Trophoblast cell (in vitro differentiated cells and primary cell): ENCODE data around the gene DYNC1H1.

Experiments used
- DNase-seq, 2 donors: peaks; one replicate each; pipeline ENCODE4 v3.0.0-alpha.2; 2016
- H2AFZ ChIP-seq: 2 replicates; pipeline ENCODE4 v1.6.1; 2013; ENCODE audit warnings: low read length, moderate library complexity, mild to moderate bottlenecking; ENCODE audit not compliant: insufficient read depth, poor library complexity
- H2AK5ac ChIP-seq: 2 replicates; pipeline ENCODE4 v1.6.1; 2013; ENCODE audit warnings: mild to moderate bottlenecking, low read length
- H2BK120ac ChIP-seq: 2 replicates; pipeline ENCODE4 v1.6.1; 2013; ENCODE audit warnings: low read length, mild to moderate bottlenecking, moderate library complexity; ENCODE audit not compliant: insufficient read depth, poor library complexity
- H2BK12ac ChIP-seq: 2 replicates; pipeline ENCODE4 v1.6.1; 2013; ENCODE audit warnings: mild to moderate bottlenecking, low read length, moderate library complexity
- H2BK5ac ChIP-seq: 2 replicates; pipeline ENCODE4 v1.6.1; 2013; ENCODE audit warnings: low read length, low read depth, moderate library complexity, mild to moderate bottlenecking; ENCODE audit not compliant: poor library complexity
- H3K14ac ChIP-seq: 2 replicates; pipeline ENCODE4 v1.6.1; 2013; ENCODE audit warnings: mild to moderate bottlenecking, low read length
- H3K18ac ChIP-seq: 2 replicates; pipeline ENCODE4 v1.6.1; 2013; ENCODE audit warnings: mild to moderate bottlenecking, low read length
- H3K23ac ChIP-seq: 2 replicates; pipeline ENCODE4 v1.6.1; 2013; ENCODE audit warnings: low read length
- H3K27ac ChIP-seq: 2 replicates; pipeline ENCODE4 v1.5.1; 2013; ENCODE audit warnings: low read depth, mild to moderate bottlenecking, inconsistent platforms, low read length, moderate library complexity
- H3K27me3 ChIP-seq: 2 replicates; pipeline ENCODE4 v1.6.1; 2013; ENCODE audit warnings: inconsistent platforms, mild to moderate bottlenecking, low read length, moderate library complexity; ENCODE audit not compliant: insufficient read depth
- H3K36me3 ChIP-seq, 2 experiments: 1 replicate in 1 of 2; 2 replicates in 1 of 2; pipeline ENCODE4 v1.6.1; 2013; ENCODE audit warnings: low read length in 2 of 2, mild to moderate bottlenecking in 2 of 2, moderate library complexity in 1 of 2; ENCODE audit not compliant: insufficient read depth in 2 of 2, control insufficient read depth in 1 of 2
- H3K4ac ChIP-seq: 2 replicates; pipeline ENCODE4 v1.6.1; 2013; ENCODE audit warnings: low read depth, mild to moderate bottlenecking, low read length, moderate library complexity
- H3K4me1 ChIP-seq, 2 experiments: 1 replicate in 1 of 2; 2 replicates in 1 of 2; pipeline ENCODE4 v1.6.1; 2013; ENCODE audit warnings: low read length in 2 of 2, mild to moderate bottlenecking in 2 of 2, moderate library complexity in 1 of 2; ENCODE audit not compliant: insufficient read depth in 2 of 2, control insufficient read depth in 1 of 2
- H3K4me2 ChIP-seq: 2 replicates; pipeline ENCODE4 v1.6.1; 2013; ENCODE audit warnings: inconsistent platforms, mild to moderate bottlenecking, low read length, moderate library complexity
- H3K4me3 ChIP-seq: 2 replicates; pipeline ENCODE4 v1.5.1; 2013; ENCODE audit warnings: mild to moderate bottlenecking, low read depth, low read length, inconsistent platforms
- H3K79me1 ChIP-seq: one replicate; pipeline ENCODE4 v1.6.1; 2013; ENCODE audit warnings: low read length
- H3K79me2 ChIP-seq: 2 replicates; pipeline ENCODE4 v1.6.1; 2013; ENCODE audit warnings: low read length, mild to moderate bottlenecking; ENCODE audit not compliant: control insufficient read depth, insufficient read depth, poor library complexity
- H3K9ac ChIP-seq: 2 replicates; pipeline ENCODE4 v1.6.1; 2013; ENCODE audit warnings: mild to moderate bottlenecking, low read length
- H3K9me3 ChIP-seq: 2 replicates; pipeline ENCODE4 v1.6.1; 2013; ENCODE audit warnings: low read depth, mild to moderate bottlenecking, control low read depth, inconsistent platforms, low read length; ENCODE audit not compliant: insufficient read depth
- H4K12ac ChIP-seq: 2 replicates; pipeline ENCODE4 v1.6.1; 2013; ENCODE audit warnings: low read depth, mild to moderate bottlenecking, low read length, moderate library complexity
- H4K8ac ChIP-seq: 2 replicates; pipeline ENCODE4 v1.6.1; 2013; ENCODE audit warnings: low read depth, mild to moderate bottlenecking, low read length, moderate library complexity
- H4K91ac ChIP-seq: one replicate; pipeline ENCODE4 v1.6.1; 2013; ENCODE audit warnings: low read depth, mild to moderate bottlenecking, low read length, moderate library complexity
- WGBS: extraction: QIAGEN DNeasy Blood & Tissue Kit; methylation state at CpG from one replicate; pipeline ENCODE4 v1.1.7; 2013; ENCODE audit warnings: missing lambda C conversion rate; ENCODE audit not compliant: insufficient read length, insufficient coverage; ENCODE audit errors: extremely low coverage; 5-methylcytosine and 5-hydroxymethylcytosine counted together

DYNC1H1 gene

GRCh38 chr14:101961746-101962502 is 2.4 kb upstream of the DYNC1H1 start:
- Histone ChIP-seq H2AFZ (no peak overlapping the region), H3K18ac (no peak overlapping the region), H3K4me1 (peaks cover 3 to 15% of the 10 kb centered on the region in 2 experiments), H2BK120ac (no peak overlapping the region), H3K9me3 (no peaks in the 10 kb centered on the region), H3K36me3 (no peaks in the 10 kb centered on the region), H2AK5ac (peak overlapping the region; percentile 27), H3K27me3 (no peaks in the 10 kb centered on the region), H3K27ac (peak overlapping the region; percentile 32), H3K79me2 (peaks cover 11% of the 10 kb centered on the region), H3K79me1 (peaks cover 7% of the 10 kb centered on the region), H2BK5ac (peak overlapping the region; percentile 28), H3K9ac (no peak overlapping the region), H3K23ac (no peak overlapping the region), H4K12ac (no peak overlapping the region), H3K4ac (no peak overlapping the region), H3K4me2 (no peak overlapping the region), H2BK12ac (peak overlapping the region; percentile 23), H3K4me3 (no peak overlapping the region), H4K8ac (no peak overlapping the region), H4K91ac (peak overlapping the region; percentile 8), H3K14ac (no peak overlapping the region)
- WGBS, result no CpG with 5 or more reads among the region's 9 CpGs
- no peak for DNase-seq

- peaks cover 12% of the 10 kb centered on the region for H3K79me2 ChIP-seq
- H3K27ac ChIP-seq, result peak overlapping the region; percentile 32
- H3K36me3 ChIP-seq, result no peaks in the 10 kb centered on the region
- H2AK5ac ChIP-seq, result no peak overlapping the region
- no peak overlapping the region for H3K4me3 ChIP-seq
- DNase-seq, result peak; percentile 83
- H3K23ac ChIP-seq, result no peak overlapping the region
- H3K9ac ChIP-seq, result no peak overlapping the region
- peaks cover 7% of the 10 kb centered on the region for H3K79me1 ChIP-seq
- H2BK120ac ChIP-seq, result no peak overlapping the region
- no peak overlapping the region for H2BK12ac ChIP-seq
- WGBS, result no CpG with 5 or more reads among the region's 5 CpGs
- no peak overlapping the region for H4K12ac ChIP-seq
- H2AFZ ChIP-seq, result no peak overlapping the region
- H2BK5ac ChIP-seq, result no peak overlapping the region
- no peaks in the 10 kb centered on the region for H3K9me3 ChIP-seq
- peaks cover 3 to 15% of the 10 kb centered on the region in 2 experiments for H3K4me1 ChIP-seq
- H4K91ac ChIP-seq, result no peak overlapping the region
- H4K8ac ChIP-seq, result no peak overlapping the region
- H3K14ac ChIP-seq, result no peak overlapping the region
- no peaks in the 10 kb centered on the region for H3K27me3 ChIP-seq
- H3K4me2 ChIP-seq, result no peak overlapping the region
- no peak overlapping the region for H3K4ac ChIP-seq
- no peak overlapping the region for H3K18ac ChIP-seq
Measured at GRCh38 chr14:101962503-101962874, 1.9 kb upstream of the DYNC1H1 start.

- H3K27me3 ChIP-seq, result no peaks in the 10 kb centered on the region
- H3K9ac ChIP-seq, result no peak overlapping the region
- no peak overlapping the region for H2AK5ac ChIP-seq
- no peak overlapping the region for H2AFZ ChIP-seq
- no peak overlapping the region for H2BK12ac ChIP-seq
- H3K9me3 ChIP-seq, result no peaks in the 10 kb centered on the region
- no peak overlapping the region for H3K14ac ChIP-seq
- H3K27ac ChIP-seq, result no peak overlapping the region
- H3K79me1 ChIP-seq, result peaks cover 7% of the 10 kb centered on the region
- WGBS, result no CpG with 5 or more reads among the region's 5 CpGs
- H2BK5ac ChIP-seq, result no peak overlapping the region
- DNase-seq, result no peak
- H3K18ac ChIP-seq, result no peak overlapping the region
- no peak overlapping the region for H3K4me3 ChIP-seq
- peaks cover 3 to 15% of the 10 kb centered on the region in 2 experiments for H3K4me1 ChIP-seq
- no peak overlapping the region for H3K4me2 ChIP-seq
- no peaks in the 10 kb centered on the region for H3K36me3 ChIP-seq
- no peak overlapping the region for H3K23ac ChIP-seq
- H4K12ac ChIP-seq, result no peak overlapping the region
- H3K79me2 ChIP-seq, result peaks cover 14% of the 10 kb centered on the region
- H2BK120ac ChIP-seq, result no peak overlapping the region
- H3K4ac ChIP-seq, result no peak overlapping the region
- peak overlapping the region; percentile 37 for H4K91ac ChIP-seq
- H4K8ac ChIP-seq, result no peak overlapping the region
Measured at GRCh38 chr14:101963052-101963451, 1.3 kb upstream of the DYNC1H1 start.

- H3K36me3 ChIP-seq, result peaks cover 0 to 3% of the 10 kb centered on the region in 2 experiments
- no peak overlapping the region for H4K91ac ChIP-seq
- no peak overlapping the region for H3K9ac ChIP-seq
- H3K79me1 ChIP-seq, result peaks cover 7% of the 10 kb centered on the region
- H2BK12ac ChIP-seq, result peak overlapping the region; percentile 25
- peak overlapping the region; percentile 41 for H3K4me2 ChIP-seq
- no peak overlapping the region for H3K23ac ChIP-seq
- no peak overlapping the region for H2AK5ac ChIP-seq
- no peak overlapping the region for H3K14ac ChIP-seq
- DNase-seq, result no peak
- no peak overlapping the region for H3K4me3 ChIP-seq
- H3K18ac ChIP-seq, result no peak overlapping the region
- peaks cover 16% of the 10 kb centered on the region for H3K79me2 ChIP-seq
- peak overlapping the region; percentile 80 for H2AFZ ChIP-seq
- no peak overlapping the region for H3K4ac ChIP-seq
- H4K8ac ChIP-seq, result peak overlapping the region; percentile 51
- WGBS, result no CpG with 5 or more reads among the region's 20 CpGs
- no peaks in the 10 kb centered on the region for H3K27me3 ChIP-seq
- no peak overlapping the region for H4K12ac ChIP-seq
- H3K4me1 ChIP-seq, result peaks cover 3 to 15% of the 10 kb centered on the region in 2 experiments
- no peak overlapping the region for H2BK120ac ChIP-seq
- no peak overlapping the region for H2BK5ac ChIP-seq
- H3K9me3 ChIP-seq, result no peaks in the 10 kb centered on the region
- H3K27ac ChIP-seq, result no peak overlapping the region
Measured at GRCh38 chr14:101963656-101964296, 597 bp upstream of the DYNC1H1 start.
